DND-41 (cell line): Measurements from ENCODE around the gene CHID1.

Experiments
- EZH2 ChIP-seq: IDR thresholded peaks from 3 replicates; pipeline ENCODE4 v1.6.1; 2012; ENCODE audit warnings: borderline replicate concordance, low read depth, mild to moderate bottlenecking, moderate library complexity, low read length, inconsistent platforms; ENCODE audit not compliant: severe bottlenecking
- TF ChIP-seq, protein P1 (sequence below): IDR thresholded peaks from 2 replicates; pipeline ENCODE4 v1.5.1; 2012; ENCODE audit warnings: borderline replicate concordance, low read length, moderate library complexity, mild to moderate bottlenecking; ENCODE audit not compliant: poor library complexity, severe bottlenecking; ENCODE audit errors: extremely low read depth

DNA sequence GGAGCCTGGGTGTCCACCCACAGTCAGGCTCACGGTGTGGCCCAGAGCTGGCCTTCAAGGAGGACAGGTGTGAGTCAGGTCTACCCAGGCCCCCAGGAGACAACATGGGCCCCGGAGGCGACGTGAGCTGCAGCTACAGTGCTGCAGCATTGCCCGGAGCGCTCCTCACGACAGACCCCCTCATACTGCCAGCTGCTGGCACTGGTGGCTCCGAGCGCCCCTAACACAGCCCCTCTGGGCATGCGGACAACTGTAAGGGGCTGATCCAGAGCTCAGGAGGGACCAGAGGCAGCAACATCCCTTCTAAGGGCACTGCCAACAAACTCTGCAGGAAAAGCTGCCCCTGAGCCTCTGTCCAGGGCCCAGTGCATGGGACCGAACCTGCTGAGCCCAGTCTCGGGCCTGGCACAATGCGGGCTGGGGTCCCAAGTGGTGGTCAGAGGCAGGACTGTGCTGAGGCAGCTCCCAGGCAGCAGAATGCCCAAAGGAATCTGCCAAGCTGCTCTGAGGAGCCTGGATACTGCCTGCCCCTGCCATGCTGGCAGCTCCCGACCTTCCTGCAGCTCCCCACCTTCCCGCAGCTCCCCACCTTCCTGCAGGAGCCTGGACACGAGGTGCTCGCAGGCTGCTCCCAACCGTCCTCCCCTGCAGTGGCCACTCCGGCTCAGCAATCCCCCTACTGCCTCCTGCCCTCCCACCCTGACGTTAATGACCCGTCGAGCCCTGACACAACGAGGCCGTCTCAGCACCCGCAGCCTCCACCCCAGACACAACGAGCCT lies 15.1 kb downstream of the CHID1 start:
- TF ChIP-seq, protein P1, sequence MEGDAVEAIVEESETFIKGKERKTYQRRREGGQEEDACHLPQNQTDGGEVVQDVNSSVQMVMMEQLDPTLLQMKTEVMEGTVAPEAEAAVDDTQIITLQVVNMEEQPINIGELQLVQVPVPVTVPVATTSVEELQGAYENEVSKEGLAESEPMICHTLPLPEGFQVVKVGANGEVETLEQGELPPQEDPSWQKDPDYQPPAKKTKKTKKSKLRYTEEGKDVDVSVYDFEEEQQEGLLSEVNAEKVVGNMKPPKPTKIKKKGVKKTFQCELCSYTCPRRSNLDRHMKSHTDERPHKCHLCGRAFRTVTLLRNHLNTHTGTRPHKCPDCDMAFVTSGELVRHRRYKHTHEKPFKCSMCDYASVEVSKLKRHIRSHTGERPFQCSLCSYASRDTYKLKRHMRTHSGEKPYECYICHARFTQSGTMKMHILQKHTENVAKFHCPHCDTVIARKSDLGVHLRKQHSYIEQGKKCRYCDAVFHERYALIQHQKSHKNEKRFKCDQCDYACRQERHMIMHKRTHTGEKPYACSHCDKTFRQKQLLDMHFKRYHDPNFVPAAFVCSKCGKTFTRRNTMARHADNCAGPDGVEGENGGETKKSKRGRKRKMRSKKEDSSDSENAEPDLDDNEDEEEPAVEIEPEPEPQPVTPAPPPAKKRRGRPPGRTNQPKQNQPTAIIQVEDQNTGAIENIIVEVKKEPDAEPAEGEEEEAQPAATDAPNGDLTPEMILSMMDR: no peak
- TF ChIP-seq EZH2: no peak
